ENCODE measurements around the gene MEIS2. TPM values are rescaled to one million over a fixed set of nuclear protein-coding genes. Genes with fewer than 3 reads are reported as not detected.

The MEIS2 gene
- total RNA-seq, 1 experiment from 2014 or later, result 28.7 TPM

DNA sequence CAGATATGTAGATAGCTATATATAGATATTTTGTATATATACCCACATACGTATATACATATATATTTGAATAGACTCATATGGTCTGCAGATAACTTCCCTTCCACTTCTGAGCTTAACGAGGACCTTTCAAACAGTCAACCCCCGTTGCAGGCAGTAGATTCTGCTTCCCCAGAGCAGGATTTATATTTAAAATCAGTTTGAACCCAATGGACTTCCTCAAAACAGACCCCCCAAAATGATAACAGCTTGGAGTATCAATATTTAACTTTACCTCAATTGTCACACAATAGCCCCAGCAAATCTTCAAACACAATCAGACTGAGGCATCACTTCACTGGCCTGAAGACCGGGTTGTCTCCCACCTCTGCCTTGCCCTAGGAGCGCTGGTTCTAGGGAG lies 218.3 kb downstream of the MEIS2 start:
- intact Hi-C loops (cut with micrococcal nuclease; ENCODE audit: unreplicated experiment), result loop anchor here (2.0 to 5.0 kb wide), 4 partner anchors 90 to 1363 kb away; no protein-coding TSS in a partner anchor
- POLR2A ChIA-PET, result no interaction called here
- Mint-ChIP-seq H3K9me3 (ENCODE audit: unreplicated experiment) (no peaks in the 10 kb centered on the region), H3K4me1 (ENCODE audit: low read depth, unreplicated experiment) (peaks cover 24% of the 10 kb centered on the region), H3K36me3 (ENCODE audit: insufficient read depth, unreplicated experiment) (peaks cover 8% of the 10 kb centered on the region), H3K27ac (ENCODE audit: unreplicated experiment) (no peak overlapping the region), H3K4me3 (ENCODE audit: unreplicated experiment) (peak overlapping the region; percentile 70), H3K27me3 (ENCODE audit: insufficient read depth, unreplicated experiment) (peaks cover 2% of the 10 kb centered on the region)
- Histone ChIP-seq H3K4me3 (ENCODE audit: low read depth, low read length) (peak overlapping the region; percentile 14; the same call in 1 of the 2 replicates), H3K27me3 (replicated peaks; ENCODE audit: control insufficient read depth, insufficient read depth, low read length) (no peaks in the 10 kb centered on the region; the same call in 1 of the 2 replicates), H3K9me3 (no peaks in the 10 kb centered on the region), H3K36me3 (ENCODE audit: control insufficient read depth, insufficient read depth, low read length) (no peaks in the 10 kb centered on the region), H3K4me1 (peaks cover 17% of the 10 kb centered on the region)
- BruUV-seq (replicated peaks), result no TSS peak
- TF ChIP-seq, protein P1, sequence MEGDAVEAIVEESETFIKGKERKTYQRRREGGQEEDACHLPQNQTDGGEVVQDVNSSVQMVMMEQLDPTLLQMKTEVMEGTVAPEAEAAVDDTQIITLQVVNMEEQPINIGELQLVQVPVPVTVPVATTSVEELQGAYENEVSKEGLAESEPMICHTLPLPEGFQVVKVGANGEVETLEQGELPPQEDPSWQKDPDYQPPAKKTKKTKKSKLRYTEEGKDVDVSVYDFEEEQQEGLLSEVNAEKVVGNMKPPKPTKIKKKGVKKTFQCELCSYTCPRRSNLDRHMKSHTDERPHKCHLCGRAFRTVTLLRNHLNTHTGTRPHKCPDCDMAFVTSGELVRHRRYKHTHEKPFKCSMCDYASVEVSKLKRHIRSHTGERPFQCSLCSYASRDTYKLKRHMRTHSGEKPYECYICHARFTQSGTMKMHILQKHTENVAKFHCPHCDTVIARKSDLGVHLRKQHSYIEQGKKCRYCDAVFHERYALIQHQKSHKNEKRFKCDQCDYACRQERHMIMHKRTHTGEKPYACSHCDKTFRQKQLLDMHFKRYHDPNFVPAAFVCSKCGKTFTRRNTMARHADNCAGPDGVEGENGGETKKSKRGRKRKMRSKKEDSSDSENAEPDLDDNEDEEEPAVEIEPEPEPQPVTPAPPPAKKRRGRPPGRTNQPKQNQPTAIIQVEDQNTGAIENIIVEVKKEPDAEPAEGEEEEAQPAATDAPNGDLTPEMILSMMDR (IDR thresholded peaks at IDR 0.05; ENCODE audit: insufficient read depth in 1 of 2, low read depth in 1 of 2, low read length in 1 of 2, severe bottlenecking in 1 of 2, unreplicated experiment in 1 of 2), result no peak
- no peak for DNase-seq
- CTCF ChIA-PET, result no interaction called here

DNA sequence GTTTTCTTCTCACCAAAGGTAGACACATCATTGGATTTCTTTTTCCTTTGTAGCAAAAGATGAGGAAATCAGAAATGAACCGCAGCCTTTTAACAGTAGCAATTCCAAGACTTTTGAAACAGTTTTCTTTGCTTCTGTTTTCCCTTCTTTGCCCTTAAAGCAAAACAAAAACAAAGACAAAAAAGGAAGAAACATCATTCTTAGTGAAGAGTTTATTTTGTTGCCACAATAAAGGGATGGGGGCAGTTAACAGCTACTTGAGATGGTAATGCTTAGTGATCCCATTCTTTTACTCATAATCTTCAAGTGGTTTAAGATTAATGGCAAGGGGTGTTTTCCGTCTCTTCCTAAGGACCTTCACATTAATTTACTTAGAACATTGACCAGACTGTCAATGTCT lies 218.8 kb downstream of the MEIS2 start:
- no peaks in the 10 kb centered on the region for H3K9me3 ChIP-seq
- no peaks in the 10 kb centered on the region for H3K36me3 ChIP-seq (ENCODE audit: control insufficient read depth, insufficient read depth, low read length)
- TF ChIP-seq, protein P1 (IDR thresholded peaks at IDR 0.05; ENCODE audit: insufficient read depth in 1 of 2, low read depth in 1 of 2, low read length in 1 of 2, severe bottlenecking in 1 of 2, unreplicated experiment in 1 of 2), result no peak
- Mint-ChIP-seq H3K4me1 (ENCODE audit: low read depth, unreplicated experiment) (peaks cover 24% of the 10 kb centered on the region), H3K27me3 (ENCODE audit: insufficient read depth, unreplicated experiment) (peaks cover 2% of the 10 kb centered on the region), H3K36me3 (ENCODE audit: insufficient read depth, unreplicated experiment) (peaks cover 6% of the 10 kb centered on the region), H3K4me3 (ENCODE audit: unreplicated experiment) (no peak overlapping the region), H3K9me3 (ENCODE audit: unreplicated experiment) (no peaks in the 10 kb centered on the region), H3K27ac (ENCODE audit: unreplicated experiment) (no peak overlapping the region)
- POLR2A ChIA-PET, result no interaction called here
- no TSS peak for BruUV-seq (replicated peaks)
- no peak for DNase-seq
- CTCF ChIA-PET, result no interaction called here
- peaks cover 17% of the 10 kb centered on the region for H3K4me1 ChIP-seq
- H3K27me3 ChIP-seq (replicated peaks; ENCODE audit: control insufficient read depth, insufficient read depth, low read length), result no peaks in the 10 kb centered on the region; the same call in 1 of the 2 replicates
- no peak overlapping the region for H3K4me3 ChIP-seq (ENCODE audit: low read depth, low read length)
- intact Hi-C loops (cut with micrococcal nuclease; ENCODE audit: unreplicated experiment), result loop anchor here (5.0 kb wide), 3 partner anchors 91 to 379 kb away; no protein-coding TSS in a partner anchor

DNA sequence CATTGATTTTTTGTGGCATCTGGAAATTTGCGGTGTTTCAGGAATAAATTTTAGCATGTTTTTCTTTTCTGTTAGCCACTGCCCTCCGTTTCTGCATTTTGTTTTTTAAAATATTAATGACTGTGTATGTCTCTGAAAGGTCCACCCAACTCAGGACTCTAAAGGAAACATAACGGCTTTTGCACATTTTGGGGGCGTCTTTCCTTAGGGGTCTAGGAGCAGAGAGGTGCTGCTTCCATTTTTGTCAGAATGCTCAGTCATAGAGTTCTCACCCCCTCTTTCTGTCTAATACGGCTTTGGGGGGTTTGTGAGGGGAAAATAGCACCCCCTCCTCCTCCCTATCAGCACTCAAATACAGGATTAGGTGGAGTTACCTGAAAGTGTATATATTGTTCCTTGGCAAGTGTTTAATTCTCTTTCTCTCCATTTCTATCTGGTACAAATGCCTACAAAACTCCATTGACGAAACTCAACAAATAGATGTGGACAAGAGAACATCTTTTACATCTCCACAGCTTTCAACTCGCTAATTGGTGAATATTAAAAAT lies 219.4 kb downstream of the MEIS2 start:
- Histone ChIP-seq H3K9me3 (no peaks in the 10 kb centered on the region), H3K4me1 (peaks cover 17% of the 10 kb centered on the region), H3K36me3 (ENCODE audit: control insufficient read depth, insufficient read depth, low read length) (no peaks in the 10 kb centered on the region), H3K4me3 (ENCODE audit: low read depth, low read length) (no peak overlapping the region), H3K27me3 (replicated peaks; ENCODE audit: control insufficient read depth, insufficient read depth, low read length) (no peaks in the 10 kb centered on the region; the same call in 1 of the 2 replicates)
- BruUV-seq (replicated peaks), result no TSS peak
- no peak for DNase-seq
- H3K4me1 Mint-ChIP-seq (ENCODE audit: low read depth, unreplicated experiment), result peaks cover 23% of the 10 kb centered on the region
- TF ChIP-seq, protein P1 (IDR thresholded peaks at IDR 0.05; ENCODE audit: insufficient read depth in 1 of 2, low read depth in 1 of 2, low read length in 1 of 2, severe bottlenecking in 1 of 2, unreplicated experiment in 1 of 2), result no peak
- H3K9me3 Mint-ChIP-seq (ENCODE audit: unreplicated experiment), result no peaks in the 10 kb centered on the region
- H3K27me3 Mint-ChIP-seq (ENCODE audit: insufficient read depth, unreplicated experiment), result peaks cover 2% of the 10 kb centered on the region
- ChIA-PET POLR2A (no interaction called here), CTCF (no interaction called here)
- H3K27ac Mint-ChIP-seq (ENCODE audit: unreplicated experiment), result no peak overlapping the region
- no peak overlapping the region for H3K4me3 Mint-ChIP-seq (ENCODE audit: unreplicated experiment)
- intact Hi-C loops (cut with micrococcal nuclease; ENCODE audit: unreplicated experiment), result loop anchor here (5.0 kb wide), 3 partner anchors 91 to 379 kb away; no protein-coding TSS in a partner anchor
- H3K36me3 Mint-ChIP-seq (ENCODE audit: insufficient read depth, unreplicated experiment), result peaks cover 6% of the 10 kb centered on the region

All from Caco-2 (cell line).